ENCODE results near the gene RNH1. TPM values are rescaled to one million over a fixed set of nuclear protein-coding genes. Genes with fewer than 3 reads are reported as not detected.
A peak's percentile ranks its signal among the peaks of the same experiment; 100 is the strongest.

RNH1 gene
- total RNA-seq, 1 experiment from 2014 or later: 59.4 TPM

- Histone ChIP-seq H3K79me2 (ENCODE audit: low read length) (no peaks in the 10 kb centered on the region), H3K9me3 (ENCODE audit: low read length) (no peaks in the 10 kb centered on the region), H4K20me1 (ENCODE audit: insufficient read depth, low read depth, low read length) (peaks cover 8% of the 10 kb centered on the region; the same call in 1 of the 2 replicates), H2AFZ (ENCODE audit: low read length) (no peak overlapping the region), H3K27me3 (ENCODE audit: low read length) (no peaks in the 10 kb centered on the region), H3K9ac (ENCODE audit: low read length) (no peak overlapping the region), H3K9me2 (replicated peaks; ENCODE audit: insufficient read depth, low read length) (no peaks in the 10 kb centered on the region), H3K4me3 (ENCODE audit: low read length) (no peak overlapping the region), H3K4me2 (ENCODE audit: low read depth, low read length, poor library complexity, severe bottlenecking) (no peak overlapping the region), H3K4me1 (ENCODE audit: low read length) (peaks cover 18% of the 10 kb centered on the region), H3K36me3 (ENCODE audit: insufficient read depth, low read length) (no peaks in the 10 kb centered on the region), H3K27ac (ENCODE audit: low read length) (no peak overlapping the region)
- no peak for DNase-seq
Observed at GRCh38 chr11:551131-551530, 44.1 kb upstream of the RNH1 start.

GRCh38 chr11:550746-551085, 43.7 kb upstream of the RNH1 start:
- H2AFZ ChIP-seq (ENCODE audit: low read length): no peak overlapping the region
- no peak overlapping the region for H3K4me2 ChIP-seq (ENCODE audit: low read depth, low read length, poor library complexity, severe bottlenecking)
- peaks cover 18% of the 10 kb centered on the region for H3K4me1 ChIP-seq (ENCODE audit: low read length)
- no peaks in the 10 kb centered on the region for H3K36me3 ChIP-seq (ENCODE audit: insufficient read depth, low read length)
- no peaks in the 10 kb centered on the region for H3K9me2 ChIP-seq (replicated peaks; ENCODE audit: insufficient read depth, low read length)
- no peaks in the 10 kb centered on the region for H3K79me2 ChIP-seq (ENCODE audit: low read length)
- H3K4me3 ChIP-seq (ENCODE audit: low read length): no peak overlapping the region
- no peaks in the 10 kb centered on the region for H3K27me3 ChIP-seq (ENCODE audit: low read length)
- H3K9ac ChIP-seq (ENCODE audit: low read length): no peak overlapping the region
- no peak for DNase-seq
- peaks cover 8% of the 10 kb centered on the region; the same call in 1 of the 2 replicates for H4K20me1 ChIP-seq (ENCODE audit: insufficient read depth, low read depth, low read length)
- no peaks in the 10 kb centered on the region for H3K9me3 ChIP-seq (ENCODE audit: low read length)
- H3K27ac ChIP-seq (ENCODE audit: low read length): no peak overlapping the region

- no peak overlapping the region for H3K4me3 ChIP-seq (ENCODE audit: low read length)
- H3K27ac ChIP-seq (ENCODE audit: low read length): no peak overlapping the region
- H3K4me1 ChIP-seq (ENCODE audit: low read length): peaks cover 18% of the 10 kb centered on the region
- H3K9me3 ChIP-seq (ENCODE audit: low read length): no peaks in the 10 kb centered on the region
- H3K36me3 ChIP-seq (ENCODE audit: insufficient read depth, low read length): no peaks in the 10 kb centered on the region
- no peaks in the 10 kb centered on the region for H3K9me2 ChIP-seq (replicated peaks; ENCODE audit: insufficient read depth, low read length)
- H3K27me3 ChIP-seq (ENCODE audit: low read length): no peaks in the 10 kb centered on the region
- no peak for DNase-seq
- peaks cover 8% of the 10 kb centered on the region; the same call in 1 of the 2 replicates for H4K20me1 ChIP-seq (ENCODE audit: insufficient read depth, low read depth, low read length)
- H3K79me2 ChIP-seq (ENCODE audit: low read length): no peaks in the 10 kb centered on the region
- no peak overlapping the region for H3K9ac ChIP-seq (ENCODE audit: low read length)
- H3K4me2 ChIP-seq (ENCODE audit: low read depth, low read length, poor library complexity, severe bottlenecking): no peak overlapping the region
- H2AFZ ChIP-seq (ENCODE audit: low read length): no peak overlapping the region
Observed at GRCh38 chr11:550021-550745, 43.1 kb upstream of the RNH1 start.

- H3K9ac ChIP-seq (ENCODE audit: low read length): no peak overlapping the region
- H3K4me1 ChIP-seq (ENCODE audit: low read length): peaks cover 9% of the 10 kb centered on the region
- no peaks in the 10 kb centered on the region for H3K9me2 ChIP-seq (replicated peaks; ENCODE audit: insufficient read depth, low read length)
- no peaks in the 10 kb centered on the region for H3K9me3 ChIP-seq (ENCODE audit: low read length)
- no peaks in the 10 kb centered on the region for H3K27me3 ChIP-seq (ENCODE audit: low read length)
- no peak overlapping the region for H3K4me2 ChIP-seq (ENCODE audit: low read depth, low read length, poor library complexity, severe bottlenecking)
- no peaks in the 10 kb centered on the region for H3K36me3 ChIP-seq (ENCODE audit: insufficient read depth, low read length)
- peaks cover 8% of the 10 kb centered on the region; the same call in 1 of the 2 replicates for H4K20me1 ChIP-seq (ENCODE audit: insufficient read depth, low read depth, low read length)
- no peaks in the 10 kb centered on the region for H3K79me2 ChIP-seq (ENCODE audit: low read length)
- H3K4me3 ChIP-seq (ENCODE audit: low read length): no peak overlapping the region
- peak; percentile 60 for DNase-seq
- no peak overlapping the region for H3K27ac ChIP-seq (ENCODE audit: low read length)
- no peak overlapping the region for H2AFZ ChIP-seq (ENCODE audit: low read length)
Observed at GRCh38 chr11:548700-549603, 41.9 kb upstream of the RNH1 start.

GRCh38 chr11:545171-545570, 38.1 kb upstream of the RNH1 start:
- Histone ChIP-seq H3K27ac (ENCODE audit: low read length) (no peak overlapping the region), H3K27me3 (ENCODE audit: low read length) (no peaks in the 10 kb centered on the region), H3K4me2 (ENCODE audit: low read depth, low read length, poor library complexity, severe bottlenecking) (no peak overlapping the region), H4K20me1 (ENCODE audit: insufficient read depth, low read depth, low read length) (no peaks in the 10 kb centered on the region), H3K36me3 (ENCODE audit: insufficient read depth, low read length) (no peaks in the 10 kb centered on the region), H3K4me1 (ENCODE audit: low read length) (peaks cover 8% of the 10 kb centered on the region), H2AFZ (ENCODE audit: low read length) (no peak overlapping the region), H3K79me2 (ENCODE audit: low read length) (no peaks in the 10 kb centered on the region), H3K4me3 (ENCODE audit: low read length) (no peak overlapping the region), H3K9ac (ENCODE audit: low read length) (no peak overlapping the region), H3K9me3 (ENCODE audit: low read length) (no peaks in the 10 kb centered on the region), H3K9me2 (replicated peaks; ENCODE audit: insufficient read depth, low read length) (no peaks in the 10 kb centered on the region)
- DNase-seq: no peak

- Histone ChIP-seq H3K9me3 (ENCODE audit: low read length) (no peaks in the 10 kb centered on the region), H3K4me3 (ENCODE audit: low read length) (no peak overlapping the region), H3K9ac (ENCODE audit: low read length) (no peak overlapping the region), H3K9me2 (replicated peaks; ENCODE audit: insufficient read depth, low read length) (no peaks in the 10 kb centered on the region), H3K4me1 (ENCODE audit: low read length) (peaks cover 8% of the 10 kb centered on the region), H3K27me3 (ENCODE audit: low read length) (no peaks in the 10 kb centered on the region), H2AFZ (ENCODE audit: low read length) (no peak overlapping the region), H3K79me2 (ENCODE audit: low read length) (no peaks in the 10 kb centered on the region), H3K36me3 (ENCODE audit: insufficient read depth, low read length) (no peaks in the 10 kb centered on the region), H3K4me2 (ENCODE audit: low read depth, low read length, poor library complexity, severe bottlenecking) (no peak overlapping the region), H4K20me1 (ENCODE audit: insufficient read depth, low read depth, low read length) (no peaks in the 10 kb centered on the region), H3K27ac (ENCODE audit: low read length) (no peak overlapping the region)
- no peak for DNase-seq
Observed at GRCh38 chr11:544817-545166, 37.8 kb upstream of the RNH1 start.

- no peaks in the 10 kb centered on the region for H3K79me2 ChIP-seq (ENCODE audit: low read length)
- H3K4me2 ChIP-seq (ENCODE audit: low read depth, low read length, poor library complexity, severe bottlenecking): no peak overlapping the region
- H3K27ac ChIP-seq (ENCODE audit: low read length): no peak overlapping the region
- DNase-seq: no peak
- H3K36me3 ChIP-seq (ENCODE audit: insufficient read depth, low read length): no peaks in the 10 kb centered on the region
- no peak overlapping the region for H2AFZ ChIP-seq (ENCODE audit: low read length)
- H3K27me3 ChIP-seq (ENCODE audit: low read length): no peaks in the 10 kb centered on the region
- H3K4me1 ChIP-seq (ENCODE audit: low read length): peaks cover 18% of the 10 kb centered on the region
- H3K9me3 ChIP-seq (ENCODE audit: low read length): no peaks in the 10 kb centered on the region
- no peaks in the 10 kb centered on the region for H3K9me2 ChIP-seq (replicated peaks; ENCODE audit: insufficient read depth, low read length)
- H3K9ac ChIP-seq (ENCODE audit: low read length): no peak overlapping the region
- no peaks in the 10 kb centered on the region for H4K20me1 ChIP-seq (ENCODE audit: insufficient read depth, low read depth, low read length)
- H3K4me3 ChIP-seq (ENCODE audit: low read length): no peak overlapping the region
Observed at GRCh38 chr11:541433-541885, 34.4 kb upstream of the RNH1 start.

- Histone ChIP-seq H3K36me3 (ENCODE audit: insufficient read depth, low read length) (no peaks in the 10 kb centered on the region), H3K9me2 (replicated peaks; ENCODE audit: insufficient read depth, low read length) (no peaks in the 10 kb centered on the region), H2AFZ (ENCODE audit: low read length) (no peak overlapping the region), H3K9ac (ENCODE audit: low read length) (no peak overlapping the region), H4K20me1 (ENCODE audit: insufficient read depth, low read depth, low read length) (no peaks in the 10 kb centered on the region), H3K4me3 (ENCODE audit: low read length) (no peak overlapping the region), H3K9me3 (ENCODE audit: low read length) (no peaks in the 10 kb centered on the region), H3K4me1 (ENCODE audit: low read length) (peaks cover 23% of the 10 kb centered on the region), H3K27ac (ENCODE audit: low read length) (no peak overlapping the region), H3K79me2 (ENCODE audit: low read length) (no peaks in the 10 kb centered on the region), H3K4me2 (ENCODE audit: low read depth, low read length, poor library complexity, severe bottlenecking) (no peak overlapping the region), H3K27me3 (ENCODE audit: low read length) (no peaks in the 10 kb centered on the region)
- no peak for DNase-seq
Observed at GRCh38 chr11:540583-541432, 33.8 kb upstream of the RNH1 start.

All from Karpas-422 (cell line).